Natural killer cell (primary cell): ENCODE results near the gene ZNF512. TPM values are rescaled to one million over a fixed set of nuclear protein-coding genes. Genes with fewer than 3 reads are reported as not detected.
A peak's percentile ranks its signal among the peaks of the same experiment; 100 is the strongest.

Experiments
- ATAC-seq, 3 donors: fragments of 150-1000 bp in 2 of 3; fragments of 200-7000 bp in 1 of 3; cut with Tn5 transposase; 1 replicate in 1 of 3; 2 replicates in 2 of 3; pipeline ENCODE4 v1.10.0; 2021; ENCODE audit warnings: mild to moderate bottlenecking in 2 of 3, moderate library complexity in 2 of 3
- DNase-seq, 2 donors: peaks; one replicate each; pipeline versions ENCODE4 v3.0.0 to v3.0.0-alpha.2; 2013 to 2021; ENCODE audit warnings: mixed read lengths in 1 of 2
- H3K27ac ChIP-seq: one replicate; pipeline ENCODE4 v1.5.1; 2013; ENCODE audit warnings: mild to moderate bottlenecking, low read length
- H3K27me3 ChIP-seq: one replicate; pipeline ENCODE4 v1.6.1; 2013; ENCODE audit warnings: low read length; ENCODE audit not compliant: control insufficient read depth, insufficient read depth
- H3K36me3 ChIP-seq: one replicate; pipeline ENCODE4 v1.6.1; 2013; ENCODE audit warnings: low read length; ENCODE audit not compliant: control insufficient read depth, insufficient read depth
- H3K4me1 ChIP-seq: one replicate; pipeline ENCODE4 v1.6.1; 2013; ENCODE audit warnings: low read length; ENCODE audit not compliant: control insufficient read depth, insufficient read depth
- H3K4me3 ChIP-seq: one replicate; pipeline ENCODE4 v1.5.1; 2013; ENCODE audit warnings: low read length
- H3K9me3 ChIP-seq: one replicate; pipeline ENCODE4 v1.6.1; 2013; ENCODE audit warnings: low read length; ENCODE audit not compliant: control insufficient read depth, insufficient read depth
- H3K27ac Mint-ChIP-seq, 2 donors: one replicate each; pipeline ENCODE4 v1.8.0; 2022; ENCODE audit warnings: mild to moderate bottlenecking in 2 of 2, mixed read lengths in 2 of 2, moderate library complexity in 1 of 2
- H3K27me3 Mint-ChIP-seq, 2 donors: one replicate each; pipeline ENCODE4 v1.8.0; 2022; ENCODE audit warnings: low read depth in 2 of 2, mixed read lengths in 2 of 2
- H3K36me3 Mint-ChIP-seq: one replicate; pipeline ENCODE4 v1.8.0; 2022; ENCODE audit warnings: mixed read lengths
- H3K4me1 Mint-ChIP-seq, 2 donors: one replicate each; pipeline ENCODE4 v1.8.0; 2022; ENCODE audit warnings: mixed read lengths in 2 of 2
- H3K4me3 Mint-ChIP-seq: one replicate; pipeline ENCODE4 v1.8.0; 2022; ENCODE audit warnings: mild to moderate bottlenecking, moderate library complexity, mixed read lengths
- H3K9me3 Mint-ChIP-seq, 2 donors: one replicate each; pipeline ENCODE4 v1.8.0; 2022; ENCODE audit warnings: mixed read lengths in 2 of 2
- WGBS: methylation state at CpG from one replicate; pipeline ENCODE4 v1.1.7; 2013; ENCODE audit warnings: missing lambda C conversion rate; ENCODE audit not compliant: insufficient coverage; 5-methylcytosine and 5-hydroxymethylcytosine counted together
- intact Hi-C: fragments of 100-400 bp; cut with micrococcal nuclease; formaldehyde crosslinking; loops from one replicate; pipeline ENCODE4 v1.14.2; 2022
- total RNA-seq, 4 donors: library from RNA; stranded (reverse); fragments of 120-200 nt in 1 of 4; gene quantifications; one replicate each; pipeline versions ENCODE4 v1.2.3 to v1.2.4, GENCODE V29; 2013 to 2022
- TF ChIP-seq, protein P1 (sequence below): fragments of 200-600 bp; IDR thresholded peaks from one replicate; pipeline ENCODE4 v1.8.0; 2022; ENCODE audit warnings: antibody characterized with exemption

ZNF512 gene
- total RNA-seq, 3 donors from 2014 or later (not counting 1 experiment from before 2014, with no cell fraction given) = 26.5 to 40.9 (median 30.6) TPM

DNA sequence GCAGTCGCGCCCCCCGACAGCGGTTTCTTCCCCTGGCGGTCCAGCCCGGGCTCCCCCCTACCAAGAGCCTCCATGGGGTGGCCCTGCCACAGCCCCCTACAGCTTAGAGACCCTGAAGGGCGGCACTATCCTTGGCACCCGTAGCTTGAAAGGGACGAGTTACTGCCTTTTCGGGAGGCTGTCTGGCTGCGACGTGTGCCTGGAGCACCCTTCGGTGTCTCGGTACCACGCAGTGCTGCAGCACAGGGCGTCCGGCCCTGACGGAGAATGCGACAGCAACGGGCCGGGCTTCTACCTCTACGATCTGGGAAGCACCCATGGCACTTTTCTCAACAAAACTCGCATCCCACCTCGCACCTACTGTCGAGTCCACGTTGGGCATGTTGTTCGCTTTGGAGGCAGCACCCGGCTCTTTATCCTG lies 81.3 kb downstream of the ZNF512 start:
- intact Hi-C loops = loop anchor here (5.0 kb wide), 1 partner anchor 37 kb away; the partner anchor contains the start of genes CCDC121 and GPN1
- no peaks in the 10 kb centered on the region for H3K9me3 ChIP-seq
- Mint-ChIP-seq H3K36me3 (peaks cover 19% of the 10 kb centered on the region), H3K27me3 (no peaks in the 10 kb centered on the region), H3K9me3 (no peaks in the 10 kb centered on the region), H3K4me3 (peak overlapping the region; percentile 99), H3K4me1 (peaks cover 37 to 45% of the 10 kb centered on the region in 2 donors), H3K27ac (peak overlapping the region; percentile 99)
- peaks cover 43% of the 10 kb centered on the region for H3K36me3 ChIP-seq
- peak overlapping the region; percentile 94 for H3K4me3 ChIP-seq
- peak overlapping the region; percentile 99 for H3K27ac ChIP-seq
- DNase-seq (no peak), ATAC-seq (peak in 1 of 3 donors; percentile 2)
- 6% methylated on average over 28 of the region's 28 CpGs for WGBS
- TF ChIP-seq, protein P1, sequence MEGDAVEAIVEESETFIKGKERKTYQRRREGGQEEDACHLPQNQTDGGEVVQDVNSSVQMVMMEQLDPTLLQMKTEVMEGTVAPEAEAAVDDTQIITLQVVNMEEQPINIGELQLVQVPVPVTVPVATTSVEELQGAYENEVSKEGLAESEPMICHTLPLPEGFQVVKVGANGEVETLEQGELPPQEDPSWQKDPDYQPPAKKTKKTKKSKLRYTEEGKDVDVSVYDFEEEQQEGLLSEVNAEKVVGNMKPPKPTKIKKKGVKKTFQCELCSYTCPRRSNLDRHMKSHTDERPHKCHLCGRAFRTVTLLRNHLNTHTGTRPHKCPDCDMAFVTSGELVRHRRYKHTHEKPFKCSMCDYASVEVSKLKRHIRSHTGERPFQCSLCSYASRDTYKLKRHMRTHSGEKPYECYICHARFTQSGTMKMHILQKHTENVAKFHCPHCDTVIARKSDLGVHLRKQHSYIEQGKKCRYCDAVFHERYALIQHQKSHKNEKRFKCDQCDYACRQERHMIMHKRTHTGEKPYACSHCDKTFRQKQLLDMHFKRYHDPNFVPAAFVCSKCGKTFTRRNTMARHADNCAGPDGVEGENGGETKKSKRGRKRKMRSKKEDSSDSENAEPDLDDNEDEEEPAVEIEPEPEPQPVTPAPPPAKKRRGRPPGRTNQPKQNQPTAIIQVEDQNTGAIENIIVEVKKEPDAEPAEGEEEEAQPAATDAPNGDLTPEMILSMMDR = no peak
- no peaks in the 10 kb centered on the region for H3K27me3 ChIP-seq
- H3K4me1 ChIP-seq = peaks cover 22% of the 10 kb centered on the region

DNA sequence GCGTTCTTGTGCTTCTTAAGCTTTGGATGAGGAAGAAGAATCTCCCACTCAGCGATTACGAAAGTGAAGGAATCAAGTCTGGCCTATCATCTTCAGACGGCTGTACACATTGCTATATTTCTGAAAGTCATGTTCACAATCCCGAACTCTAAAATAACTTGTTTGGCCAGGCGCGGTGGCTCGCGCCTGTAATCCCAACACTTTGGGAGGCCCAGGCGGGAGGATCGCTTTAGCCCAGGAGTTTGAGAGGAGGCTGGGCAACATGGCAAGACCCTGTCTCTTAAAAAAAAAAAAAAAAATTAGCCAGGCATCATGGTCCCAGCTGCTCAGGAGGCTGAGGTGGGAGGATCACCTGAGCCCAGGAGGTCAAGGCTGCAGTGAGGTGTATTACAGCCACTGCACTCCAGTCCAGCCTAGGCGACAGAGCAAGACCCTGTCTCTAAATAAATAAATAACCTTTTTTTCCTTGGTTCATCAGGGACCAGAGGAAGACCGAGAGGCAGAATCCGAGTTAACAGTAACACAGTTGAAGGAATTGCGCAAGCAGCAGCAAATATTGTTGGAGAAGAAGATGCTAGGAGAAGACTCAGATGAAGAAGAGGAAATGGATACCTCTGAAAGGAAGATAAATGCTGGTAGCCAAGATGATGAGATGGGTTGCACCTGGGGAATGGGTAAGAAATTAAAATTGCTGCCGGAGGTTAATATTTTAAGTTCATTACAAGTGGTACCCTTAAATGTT lies 82.0 kb downstream of the ZNF512 start:
- no peaks in the 10 kb centered on the region for H3K9me3 Mint-ChIP-seq
- Histone ChIP-seq H3K9me3 (no peaks in the 10 kb centered on the region), H3K4me1 (peaks cover 22% of the 10 kb centered on the region), H3K4me3 (peak overlapping the region; percentile 94), H3K27me3 (no peaks in the 10 kb centered on the region), H3K27ac (no peak overlapping the region), H3K36me3 (peaks cover 42% of the 10 kb centered on the region)
- H3K27ac Mint-ChIP-seq = peak overlapping the region; percentile 99
- ATAC-seq = no peak
- peaks cover 20% of the 10 kb centered on the region for H3K36me3 Mint-ChIP-seq
- TF ChIP-seq, protein P1 = no peak
- no peaks in the 10 kb centered on the region for H3K27me3 Mint-ChIP-seq
- peaks cover 37 to 39% of the 10 kb centered on the region in 2 donors for H3K4me1 Mint-ChIP-seq
- WGBS = 88% methylated on average over 15 of the region's 16 CpGs
- intact Hi-C loops = loop anchor here (5.0 kb wide), 1 partner anchor 37 kb away; the partner anchor contains the start of genes CCDC121 and GPN1
- H3K4me3 Mint-ChIP-seq = peak overlapping the region; percentile 99
- no peak for DNase-seq

DNA sequence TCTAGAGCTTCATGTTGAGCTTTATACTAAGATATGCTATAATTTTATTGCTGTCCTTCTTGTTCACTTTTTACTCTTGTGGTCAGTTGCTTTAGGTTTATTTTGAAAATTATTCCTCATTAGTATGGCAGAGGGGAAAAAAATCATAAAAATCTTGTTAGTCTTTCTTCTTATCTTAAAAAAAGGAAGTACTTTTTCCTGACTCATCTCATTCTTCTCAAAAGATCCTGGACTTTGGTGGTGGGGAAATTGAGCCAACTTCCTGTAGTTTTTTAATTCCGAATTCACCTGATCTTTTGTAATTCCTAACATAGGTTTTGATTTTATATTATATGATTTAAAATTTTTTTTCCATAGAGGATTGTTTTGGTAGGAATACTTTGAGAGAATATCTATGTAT lies 84.6 kb downstream of the ZNF512 start:
- Histone ChIP-seq H3K36me3 (peaks cover 34% of the 10 kb centered on the region), H3K27me3 (no peaks in the 10 kb centered on the region), H3K4me1 (peaks cover 20% of the 10 kb centered on the region), H3K4me3 (no peak overlapping the region), H3K27ac (no peak overlapping the region), H3K9me3 (no peaks in the 10 kb centered on the region)
- no peaks in the 10 kb centered on the region for H3K9me3 Mint-ChIP-seq
- DNase-seq (no peak), ATAC-seq (no peak)
- WGBS = no CpG with 5 or more reads among the region's 1 CpG
- peaks cover 23 to 35% of the 10 kb centered on the region in 2 donors for H3K4me1 Mint-ChIP-seq
- no peak overlapping the region for H3K27ac Mint-ChIP-seq
- intact Hi-C loops = no loop called here
- no peak overlapping the region for H3K4me3 Mint-ChIP-seq
- no peaks in the 10 kb centered on the region for H3K27me3 Mint-ChIP-seq
- TF ChIP-seq, protein P1 = no peak
- H3K36me3 Mint-ChIP-seq = peaks cover 21% of the 10 kb centered on the region
